HepG2 (cell line): Measurements from ENCODE around the gene DBNDD1. TPM values are rescaled to one million over a fixed set of nuclear protein-coding genes. Genes with fewer than 3 reads are reported as not detected.

ENCODE experiments used
- BORCS8-MEF2B ChIP-seq: sonication (generic); formaldehyde crosslinking; IDR thresholded peaks from 2 replicates; pipeline ENCODE4 v1.8.0; 2022; ENCODE audit warnings: mild to moderate bottlenecking, missing genetic modification reagents
- CC2D1A ChIP-seq: sonication (generic); formaldehyde crosslinking; IDR thresholded peaks from 2 replicates; pipeline ENCODE4 v1.8.1; 2023; ENCODE audit warnings: mild to moderate bottlenecking, missing genetic modification reagents
- FOXJ3 ChIP-seq: sonication (generic); formaldehyde crosslinking; IDR thresholded peaks from 2 replicates; pipeline ENCODE4 v1.4.0; 2020; ENCODE audit warnings: missing genetic modification reagents, mild to moderate bottlenecking, borderline replicate concordance
- GFI1 ChIP-seq: sonication (generic); formaldehyde crosslinking; IDR thresholded peaks from 2 replicates; pipeline ENCODE4 v1.5.0; 2020; ENCODE audit warnings: missing genetic modification reagents, mild to moderate bottlenecking, borderline replicate concordance
- HDAC2 ChIP-seq: sonication (generic); formaldehyde crosslinking; IDR thresholded peaks from 2 replicates; pipeline ENCODE4 v1.4.0; 2020; ENCODE audit warnings: missing genetic modification reagents
- PAWR ChIP-seq: sonication (generic); formaldehyde crosslinking; IDR thresholded peaks from 2 replicates; pipeline ENCODE4 v1.4.0; 2020; ENCODE audit warnings: missing genetic modification reagents, mild to moderate bottlenecking, borderline replicate concordance
- REL ChIP-seq: sonication (generic); formaldehyde crosslinking; conservative IDR thresholded peaks from 2 replicates; pipeline ENCODE4 v1.8.0; 2022; ENCODE audit warnings: mild to moderate bottlenecking, missing genetic modification reagents, moderate library complexity
- SMARCE1 ChIP-seq: fragments of 450-650 bp; IDR thresholded peaks from 2 replicates; pipeline ENCODE4 v1.6.1; 2017; ENCODE audit warnings: borderline replicate concordance
- ZBTB37 ChIP-seq: sonication (generic); formaldehyde crosslinking; IDR thresholded peaks from 2 replicates; pipeline ENCODE4 v1.4.0; 2020; ENCODE audit warnings: mild to moderate bottlenecking, missing genetic modification reagents
- ZNF276 ChIP-seq: sonication (generic); formaldehyde crosslinking; IDR thresholded peaks from 2 replicates; pipeline ENCODE4 v1.4.0; 2020; ENCODE audit warnings: mild to moderate bottlenecking, low read depth, missing genetic modification reagents
- ZNF501 ChIP-seq: sonication (generic); formaldehyde crosslinking; IDR thresholded peaks from 2 replicates; pipeline ENCODE4 v1.5.1; 2020; ENCODE audit warnings: mild to moderate bottlenecking, moderate library complexity, missing genetic modification reagents
- ZNF879 ChIP-seq: sonication (generic); formaldehyde crosslinking; IDR thresholded peaks from 2 replicates; pipeline ENCODE4 v1.8.1; 2023; ENCODE audit warnings: missing genetic modification reagents
- polyA plus RNA-seq, 8 experiments: library from polyadenylated mRNA; depleted of rRNA in 3 of 8; stranded (reverse) in 7 of 8; unstranded in 1 of 8; fragments of >200 nt; fragmentation: Illumina TruSeq in 4 of 8; extraction: Trizol in 4 of 8; gene quantifications; 2 replicates each; pipeline versions ENCODE4 v1.2.1 to v1.2.3, GENCODE V29; 2011 to 2016; ENCODE audit warnings: low read depth in 4 of 8, missing spikeins in 1 of 8, mixed read lengths in 1 of 8; ENCODE audit not compliant: insufficient read depth in 1 of 8
- total RNA-seq, 5 experiments: library from RNA; depleted of rRNA; stranded (reverse); fragments of >200 nt; fragmentation: Illumina TruSeq; extraction: Trizol; gene quantifications; 2 replicates each; pipeline ENCODE4 v1.2.3, GENCODE V29; 2016; ENCODE audit warnings: low read depth in 1 of 5
- TF ChIP-seq, protein P1 (sequence below): sonication (generic); formaldehyde crosslinking; IDR thresholded peaks from 2 replicates; pipeline ENCODE4 v1.8.1; 2023; ENCODE audit warnings: mild to moderate bottlenecking, missing genetic modification reagents
- TF ChIP-seq, protein P2 (sequence below): sonication (generic); formaldehyde crosslinking; IDR thresholded peaks from 2 replicates; pipeline ENCODE4 v1.8.0; 2022; ENCODE audit warnings: missing genetic modification reagents, mild to moderate bottlenecking, inconsistent platforms, borderline replicate concordance
- TF ChIP-seq, protein P3 (sequence below): sonication (generic); formaldehyde crosslinking; IDR thresholded peaks from 2 replicates; pipeline ENCODE4 v1.4.0; 2020; ENCODE audit warnings: mild to moderate bottlenecking, missing genetic modification reagents
- TF ChIP-seq, protein P4 (sequence below): sonication (generic); formaldehyde crosslinking; IDR thresholded peaks from 2 replicates; pipeline ENCODE4 v1.4.0; 2020; ENCODE audit warnings: missing genetic modification reagents, borderline replicate concordance

The DBNDD1 gene
- total and polyA plus RNA-seq, 2 of the 13 experiments (the other 11 are each of a cell fraction or from before 2014, with no cell fraction given), result 17.0 to 40.4 TPM

DNA sequence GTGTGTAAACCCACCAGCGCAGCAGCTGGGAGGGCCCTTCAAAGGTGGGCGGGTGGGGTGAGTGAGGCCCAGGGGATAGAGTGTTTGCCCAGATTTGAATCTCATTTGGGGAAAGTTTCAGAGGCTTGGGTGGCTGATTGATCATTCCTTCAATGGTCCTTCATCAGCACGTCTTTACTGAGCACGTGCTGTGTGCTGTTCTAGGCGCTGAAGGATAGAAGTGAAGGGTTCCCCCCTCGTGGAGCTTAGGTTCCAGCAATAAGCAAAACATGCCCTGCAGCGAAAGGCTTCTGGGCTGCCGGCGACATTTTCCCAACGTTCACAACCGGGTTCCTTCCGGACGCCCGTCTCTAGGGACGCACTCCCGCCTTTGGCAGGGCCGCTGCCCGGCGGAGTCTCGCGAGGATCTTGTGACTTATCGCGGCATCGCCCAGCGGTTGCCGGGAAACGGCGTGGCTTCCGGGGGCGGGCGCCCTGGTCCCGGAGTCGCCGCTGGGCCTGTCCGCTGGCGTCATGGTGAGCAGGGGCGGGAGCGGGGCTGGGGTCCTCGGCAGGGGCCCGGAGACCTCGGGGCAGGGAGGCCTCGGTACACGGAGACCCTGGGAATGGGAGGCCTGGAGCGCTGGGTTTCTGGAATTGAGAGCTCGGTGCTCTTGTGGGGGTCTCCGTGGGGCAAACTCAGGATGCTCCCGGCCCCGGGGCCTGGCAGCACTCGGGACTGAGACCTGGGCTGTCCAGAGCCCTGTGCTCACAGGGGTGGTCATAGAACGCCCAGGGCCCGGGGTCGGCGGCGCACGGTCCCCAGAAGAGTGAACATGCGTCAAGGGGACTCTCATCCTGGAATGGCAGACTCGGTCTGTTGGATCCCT is 3.2 kb upstream of the DBNDD1 start (continued):
- TF ChIP-seq, protein P1, sequence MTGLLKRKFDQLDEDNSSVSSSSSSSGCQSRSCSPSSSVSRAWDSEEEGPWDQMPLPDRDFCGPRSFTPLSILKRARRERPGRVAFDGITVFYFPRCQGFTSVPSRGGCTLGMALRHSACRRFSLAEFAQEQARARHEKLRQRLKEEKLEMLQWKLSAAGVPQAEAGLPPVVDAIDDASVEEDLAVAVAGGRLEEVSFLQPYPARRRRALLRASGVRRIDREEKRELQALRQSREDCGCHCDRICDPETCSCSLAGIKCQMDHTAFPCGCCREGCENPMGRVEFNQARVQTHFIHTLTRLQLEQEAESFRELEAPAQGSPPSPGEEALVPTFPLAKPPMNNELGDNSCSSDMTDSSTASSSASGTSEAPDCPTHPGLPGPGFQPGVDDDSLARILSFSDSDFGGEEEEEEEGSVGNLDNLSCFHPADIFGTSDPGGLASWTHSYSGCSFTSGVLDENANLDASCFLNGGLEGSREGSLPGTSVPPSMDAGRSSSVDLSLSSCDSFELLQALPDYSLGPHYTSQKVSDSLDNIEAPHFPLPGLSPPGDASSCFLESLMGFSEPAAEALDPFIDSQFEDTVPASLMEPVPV (CRISPR knock-in tag), result 0 out of 2 replicates have a peak, but pooled peaks have one; percentile 86
- TF ChIP-seq HDAC2 (CRISPR knock-in tag), result 0 out of 2 replicates have a peak, but pooled peaks have one; percentile 66
- TF ChIP-seq BORCS8-MEF2B (CRISPR knock-in tag), result peak; percentile 38; the same call in 1 of the 2 replicates
- TF ChIP-seq CC2D1A, result no peak
- TF ChIP-seq ZBTB37 (CRISPR knock-in tag), result no peak
- TF ChIP-seq, protein P2, sequence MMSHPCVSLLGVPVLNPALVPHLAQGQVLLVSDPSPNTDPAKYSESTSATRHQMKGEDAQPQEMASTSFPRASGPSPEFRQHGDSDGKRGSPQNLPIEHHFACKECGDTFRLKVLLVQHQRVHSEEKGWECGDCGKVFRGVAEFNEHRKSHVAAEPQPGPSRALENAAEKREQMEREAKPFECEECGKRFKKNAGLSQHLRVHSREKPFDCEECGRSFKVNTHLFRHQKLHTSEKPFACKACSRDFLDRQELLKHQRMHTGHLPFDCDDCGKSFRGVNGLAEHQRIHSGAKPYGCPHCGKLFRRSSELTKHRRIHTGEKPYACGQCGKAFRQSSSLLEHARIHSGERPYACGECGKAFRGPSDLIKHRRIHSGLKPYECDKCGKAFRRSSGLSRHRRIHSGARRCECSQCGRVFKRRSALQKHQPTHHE (CRISPR knock-in tag), result no peak
- TF ChIP-seq ZNF501 (CRISPR knock-in tag), result peak; percentile 82
- 0 out of 2 replicates have a peak, but pooled peaks have one; percentile 31 for TF ChIP-seq GFI1
- TF ChIP-seq ZNF879 (CRISPR knock-in tag), result 0 out of 2 replicates have a peak, but pooled peaks have one; percentile 19
- TF ChIP-seq, protein P3, sequence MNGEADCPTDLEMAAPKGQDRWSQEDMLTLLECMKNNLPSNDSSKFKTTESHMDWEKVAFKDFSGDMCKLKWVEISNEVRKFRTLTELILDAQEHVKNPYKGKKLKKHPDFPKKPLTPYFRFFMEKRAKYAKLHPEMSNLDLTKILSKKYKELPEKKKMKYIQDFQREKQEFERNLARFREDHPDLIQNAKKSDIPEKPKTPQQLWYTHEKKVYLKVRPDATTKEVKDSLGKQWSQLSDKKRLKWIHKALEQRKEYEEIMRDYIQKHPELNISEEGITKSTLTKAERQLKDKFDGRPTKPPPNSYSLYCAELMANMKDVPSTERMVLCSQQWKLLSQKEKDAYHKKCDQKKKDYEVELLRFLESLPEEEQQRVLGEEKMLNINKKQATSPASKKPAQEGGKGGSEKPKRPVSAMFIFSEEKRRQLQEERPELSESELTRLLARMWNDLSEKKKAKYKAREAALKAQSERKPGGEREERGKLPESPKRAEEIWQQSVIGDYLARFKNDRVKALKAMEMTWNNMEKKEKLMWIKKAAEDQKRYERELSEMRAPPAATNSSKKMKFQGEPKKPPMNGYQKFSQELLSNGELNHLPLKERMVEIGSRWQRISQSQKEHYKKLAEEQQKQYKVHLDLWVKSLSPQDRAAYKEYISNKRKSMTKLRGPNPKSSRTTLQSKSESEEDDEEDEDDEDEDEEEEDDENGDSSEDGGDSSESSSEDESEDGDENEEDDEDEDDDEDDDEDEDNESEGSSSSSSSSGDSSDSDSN, result peak; percentile 72
- TF ChIP-seq SMARCE1, result no peak
- TF ChIP-seq FOXJ3 (CRISPR knock-in tag), result peak; percentile 44; the same call in 1 of the 2 replicates
- TF ChIP-seq ZNF276 (CRISPR knock-in tag), result peak; percentile 90
- TF ChIP-seq, protein P4, sequence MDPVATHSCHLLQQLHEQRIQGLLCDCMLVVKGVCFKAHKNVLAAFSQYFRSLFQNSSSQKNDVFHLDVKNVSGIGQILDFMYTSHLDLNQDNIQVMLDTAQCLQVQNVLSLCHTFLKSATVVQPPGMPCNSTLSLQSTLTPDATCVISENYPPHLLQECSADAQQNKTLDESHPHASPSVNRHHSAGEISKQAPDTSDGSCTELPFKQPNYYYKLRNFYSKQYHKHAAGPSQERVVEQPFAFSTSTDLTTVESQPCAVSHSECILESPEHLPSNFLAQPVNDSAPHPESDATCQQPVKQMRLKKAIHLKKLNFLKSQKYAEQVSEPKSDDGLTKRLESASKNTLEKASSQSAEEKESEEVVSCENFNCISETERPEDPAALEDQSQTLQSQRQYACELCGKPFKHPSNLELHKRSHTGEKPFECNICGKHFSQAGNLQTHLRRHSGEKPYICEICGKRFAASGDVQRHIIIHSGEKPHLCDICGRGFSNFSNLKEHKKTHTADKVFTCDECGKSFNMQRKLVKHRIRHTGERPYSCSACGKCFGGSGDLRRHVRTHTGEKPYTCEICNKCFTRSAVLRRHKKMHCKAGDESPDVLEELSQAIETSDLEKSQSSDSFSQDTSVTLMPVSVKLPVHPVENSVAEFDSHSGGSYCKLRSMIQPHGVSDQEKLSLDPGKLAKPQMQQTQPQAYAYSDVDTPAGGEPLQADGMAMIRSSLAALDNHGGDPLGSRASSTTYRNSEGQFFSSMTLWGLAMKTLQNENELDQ (CRISPR knock-in tag), result no peak
- TF ChIP-seq PAWR, result peak; percentile 41; the same call in 1 of the 2 replicates
- TF ChIP-seq REL, result no peak
